IMR-90 (cell line): ENCODE results near the gene TBC1D22A. TPM values are rescaled to one million over a fixed set of nuclear protein-coding genes. Genes with fewer than 3 reads are reported as not detected.

Experiments
- ATAC-seq: fragments of 200-7000 bp; cut with Tn5 transposase; 2 replicates; pipeline ENCODE4 v1.9.1; 2020; ENCODE audit warnings: low read depth, mild to moderate bottlenecking, moderate library complexity
- BruUV-seq: library from RNA; stranded (reverse); fragments of 400-500 nt; replicated peaks from 2 replicates; lab custom pipeline; 2021; lab: Mats Ljungman, UMichigan
- CTCF ChIA-PET: fragments of 300-600 bp; formaldehyde crosslinking; extraction: SDS; loops from one replicate; lab custom pipeline; 2021; ENCODE audit warnings: antibody characterized with exemption; lab: Yijun Ruan, JAX
- POLR2A ChIA-PET: fragments of 300-600 bp; sonication (Branson Sonifier 250); formaldehyde crosslinking; loops from one replicate; lab custom pipeline; 2022; ENCODE audit warnings: antibody characterized with exemption; ENCODE audit not compliant: unreplicated experiment; lab: Charles Lee
- DNase-seq: peaks from one replicate; pipeline ENCODE4 v3.0.0; 2013
- H2AFZ ChIP-seq: replicated peaks from 2 replicates; pipeline ENCODE3; 2013; ENCODE audit warnings: low read length, mild to moderate bottlenecking; ENCODE audit not compliant: poor library complexity
- H2AK5ac ChIP-seq: 2 replicates; pipeline ENCODE4 v1.6.1; 2013; ENCODE audit warnings: low read depth, low read length, inconsistent platforms
- H2AK9ac ChIP-seq: replicated peaks from 2 replicates; pipeline ENCODE3; 2013; ENCODE audit warnings: mild to moderate bottlenecking, low read depth, low read length, moderate library complexity; ENCODE audit not compliant: poor library complexity
- H2BK120ac ChIP-seq: 2 replicates; pipeline ENCODE4 v1.6.1; 2013; ENCODE audit warnings: low read depth, low read length, inconsistent platforms
- H2BK15ac ChIP-seq: 3 replicates; pipeline ENCODE4 v1.6.1; 2013; ENCODE audit warnings: low read depth, low read length, inconsistent platforms
- H2BK20ac ChIP-seq: 2 replicates; pipeline ENCODE4 v1.6.1; 2013; ENCODE audit warnings: low read depth, mild to moderate bottlenecking, inconsistent platforms, low read length, moderate library complexity
- H2BK5ac ChIP-seq: 2 replicates; pipeline ENCODE4 v1.6.1; 2013; ENCODE audit warnings: mild to moderate bottlenecking, low read depth, low read length, inconsistent platforms; ENCODE audit not compliant: poor library complexity, severe bottlenecking
- H3K14ac ChIP-seq: replicated peaks from 2 replicates; pipeline ENCODE4 v1.6.1; 2013; ENCODE audit warnings: low read depth, low read length, inconsistent platforms
- H3K18ac ChIP-seq: 2 replicates; pipeline ENCODE4 v1.6.1; 2013; ENCODE audit warnings: low read depth, low read length, control low read depth
- H3K23ac ChIP-seq: 2 replicates; pipeline ENCODE4 v1.6.1; 2013; ENCODE audit warnings: low read depth, low read length, inconsistent platforms
- H3K27ac ChIP-seq: 2 replicates; pipeline ENCODE4 v1.5.1; 2013; ENCODE audit warnings: mild to moderate bottlenecking, control low read depth, low read length; ENCODE audit not compliant: insufficient read depth
- H3K27me3 ChIP-seq: 2 replicates; pipeline ENCODE4 v1.6.1; 2013; ENCODE audit warnings: low read length; ENCODE audit not compliant: control insufficient read depth, insufficient read depth
- H3K36me3 ChIP-seq: 2 replicates; pipeline ENCODE4 v1.6.1; 2013; ENCODE audit warnings: low read length, mixed read lengths; ENCODE audit not compliant: control insufficient read depth, insufficient read depth
- H3K4ac ChIP-seq: 2 replicates; pipeline ENCODE4 v1.6.1; 2013; ENCODE audit warnings: low read depth, low read length, inconsistent platforms
- H3K4me1 ChIP-seq: 2 replicates; pipeline ENCODE4 v1.6.1; 2013; ENCODE audit warnings: low read length, mixed read lengths; ENCODE audit not compliant: control insufficient read depth, insufficient read depth
- H3K4me2 ChIP-seq: 2 replicates; pipeline ENCODE4 v1.6.1; 2013; ENCODE audit warnings: low read depth, mild to moderate bottlenecking, control low read depth, low read length, moderate library complexity
- H3K4me3 ChIP-seq: 2 replicates; pipeline ENCODE4 v1.5.1; 2013; ENCODE audit warnings: low read depth, mild to moderate bottlenecking, control low read depth, low read length, moderate library complexity; ENCODE audit not compliant: insufficient read depth
- H3K56ac ChIP-seq: 2 replicates; pipeline ENCODE4 v1.6.1; 2013; ENCODE audit warnings: low read length, inconsistent platforms; ENCODE audit not compliant: insufficient read depth; ENCODE audit errors: extremely low read depth
- H3K79me1 ChIP-seq, 2 experiments: 2 replicates each; pipeline ENCODE4 v1.6.1; 2013; ENCODE audit warnings: low read length in 2 of 2, inconsistent platforms in 1 of 2, low read depth in 1 of 2
- H3K9ac ChIP-seq: 2 replicates; pipeline ENCODE4 v1.6.1; 2013; ENCODE audit warnings: low read depth, low read length, control low read depth
- H3K9me1 ChIP-seq: 2 replicates; pipeline ENCODE4 v1.6.1; 2013; ENCODE audit warnings: low read length, inconsistent platforms; ENCODE audit not compliant: insufficient read depth
- H3K9me3 ChIP-seq: 2 replicates; pipeline ENCODE4 v1.6.1; 2013; ENCODE audit warnings: low read length; ENCODE audit not compliant: control insufficient read depth, insufficient read depth
- H4K20me1 ChIP-seq: 2 replicates; pipeline ENCODE4 v1.6.1; 2013; ENCODE audit warnings: low read length, inconsistent platforms; ENCODE audit not compliant: insufficient read depth
- H4K5ac ChIP-seq: 2 replicates; pipeline ENCODE4 v1.6.1; 2013; ENCODE audit warnings: mild to moderate bottlenecking, low read depth, low read length, control low read depth
- H4K8ac ChIP-seq, 2 experiments: 2 replicates each; pipeline ENCODE4 v1.6.1; 2013; ENCODE audit warnings: low read depth in 2 of 2, low read length in 2 of 2, control low read depth in 1 of 2, inconsistent platforms in 1 of 2
- H4K91ac ChIP-seq: 2 replicates; pipeline ENCODE4 v1.6.1; 2013; ENCODE audit warnings: low read depth, low read length, inconsistent platforms; ENCODE audit not compliant: insufficient read depth
- CTCF ChIP-seq: conservative IDR thresholded peaks from 2 replicates; pipeline ENCODE4 v1.5.1; 2012; ENCODE audit warnings: mild to moderate bottlenecking, low read depth, low read length, improper control_type of control experiment
- WGBS, 2 experiments: methylation state at CpG; one replicate each; pipeline versions ENCODE4 v1.1.5 to v1.1.7; 2013; ENCODE audit warnings: missing lambda C conversion rate in 2 of 2; ENCODE audit not compliant: insufficient read length in 1 of 2; ENCODE audit errors: extremely low coverage in 2 of 2; 5-methylcytosine and 5-hydroxymethylcytosine counted together
- dilution Hi-C: fragments of 300-500 bp; cut with HindIII; formaldehyde crosslinking; loops from one replicate; pipeline ENCODE4 v1.14.3; 2018; ENCODE audit warnings: low sequenced_read_pairs; ENCODE audit not compliant: unreplicated experiment
- in situ Hi-C: fragments of 300-500 bp; cut with MboI; formaldehyde crosslinking; loops from 3 replicates; pipeline ENCODE4 v1.14.3; 2019; ENCODE audit warnings: low sequenced_read_pairs, inconsistent platforms, mixed read lengths
- intact Hi-C: fragments of 100-400 bp; cut with micrococcal nuclease; formaldehyde crosslinking; loops from 2 replicates; pipeline ENCODE4 v1.10.0; 2022
- polyA plus RNA-seq, 3 experiments: library from polyadenylated mRNA; depleted of rRNA; stranded (reverse); fragments of >200 nt; gene quantifications; 2 replicates each; pipeline ENCODE4 v1.2.3, GENCODE V29; 2012; ENCODE audit warnings: low replicate concordance in 1 of 3
- total RNA-seq: library from RNA; depleted of rRNA; stranded (reverse); fragments of >200 nt; gene quantifications from 2 replicates; pipeline ENCODE4 v1.2.3, GENCODE V29; 2012

TBC1D22A gene
- total and polyA plus RNA-seq, 2 of the 4 experiments (the other 2 are of a cell fraction) = 9.0 to 16.7 TPM

DNA sequence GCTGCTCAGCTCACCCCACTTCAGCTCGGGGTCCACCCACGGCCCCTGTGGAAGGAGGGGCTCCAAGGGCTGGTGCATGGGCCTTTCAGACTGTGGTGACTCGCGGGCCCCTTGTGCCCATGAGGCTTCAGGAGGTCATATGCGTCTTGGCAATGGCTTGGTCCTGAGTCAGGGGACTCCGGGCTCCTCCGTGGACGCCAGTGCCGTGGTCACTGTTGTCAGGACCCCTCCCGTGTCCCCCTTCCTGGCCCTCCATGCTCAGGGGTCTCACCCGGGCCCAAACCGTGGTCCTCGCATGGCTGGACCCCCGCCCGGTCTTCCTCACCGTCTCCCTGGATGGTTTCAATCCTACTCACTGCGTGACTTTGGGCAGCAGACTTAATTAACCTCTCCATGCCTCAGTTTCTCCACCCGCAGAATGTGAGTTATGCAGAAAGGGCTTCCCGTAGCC is 436.4 kb downstream of the TBC1D22A start:
- WGBS, 2 experiments = 100% methylated on average over 5 of the region's 19 CpGs; no CpG with 5 or more reads in 1 of the 2 experiments
- Histone ChIP-seq H3K56ac (no peak overlapping the region), H2BK120ac (no peak overlapping the region), H3K9me3 (no peaks in the 10 kb centered on the region), H3K9ac (no peak overlapping the region), H3K36me3 (no peaks in the 10 kb centered on the region), H4K8ac (no peak overlapping the region), H4K91ac (no peak overlapping the region), H3K27me3 (peaks cover 7% of the 10 kb centered on the region; the same call in 1 of the 2 replicates), H3K18ac (no peak overlapping the region), H3K4me1 (no peaks in the 10 kb centered on the region), H3K27ac (no peak overlapping the region), H3K4ac (no peak overlapping the region), H4K20me1 (no peaks in the 10 kb centered on the region), H3K4me2 (no peak overlapping the region), H2AK9ac (no peak overlapping the region), H2BK5ac (no peak overlapping the region), H2BK20ac (no peak overlapping the region), H2BK15ac (no peak overlapping the region), H3K4me3 (no peak overlapping the region), H2AFZ (no peak overlapping the region), H3K9me1 (peaks cover 5% of the 10 kb centered on the region; the same call in 1 of the 2 replicates), H4K5ac (no peak overlapping the region), H3K79me1 (no peaks in the 10 kb centered on the region), H3K14ac (no peak overlapping the region), H3K23ac (no peak overlapping the region), H2AK5ac (no peak overlapping the region)
- TF ChIP-seq CTCF = no peak
- in situ Hi-C loops (no loop called here), intact Hi-C loops (no loop called here), dilution Hi-C loops (no loop called here)
- DNase-seq = no peak
- POLR2A ChIA-PET = no interaction called here
- CTCF ChIA-PET = no interaction called here
- ATAC-seq = no peak
- BruUV-seq = no TSS peak
